ENCODE results near the gene EHD3.
A peak's percentile ranks its signal among the peaks of the same experiment; 100 is the strongest.

The EHD3 gene

GRCh38 chr2:31213601-31214443 is 20.1 kb upstream of the EHD3 start:
- no peak for DNase-seq

DNA sequence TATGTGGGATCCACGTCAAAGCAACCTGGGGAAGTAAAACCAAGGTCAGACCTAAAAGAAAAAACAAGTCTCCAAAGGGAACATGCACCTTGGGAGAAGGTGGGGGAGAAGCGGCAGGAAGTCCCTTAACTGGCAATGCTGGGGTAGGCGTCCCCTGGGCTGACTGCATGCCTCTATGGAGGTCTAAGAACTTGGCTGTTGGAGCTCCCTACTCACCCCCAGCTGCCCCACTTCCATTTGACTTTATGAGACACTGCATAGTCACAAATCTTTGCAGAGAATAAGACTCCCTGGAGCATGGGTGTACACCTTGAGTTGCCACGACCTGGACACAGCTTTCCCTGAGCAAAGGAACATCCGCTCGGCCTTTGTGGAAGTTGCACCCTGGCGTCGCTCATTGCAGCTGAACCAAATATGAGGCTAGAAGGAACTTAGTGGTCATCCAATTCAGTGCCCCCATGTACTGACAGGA is 19.5 kb upstream of the EHD3 start:
- DNase-seq = no peak

DNA sequence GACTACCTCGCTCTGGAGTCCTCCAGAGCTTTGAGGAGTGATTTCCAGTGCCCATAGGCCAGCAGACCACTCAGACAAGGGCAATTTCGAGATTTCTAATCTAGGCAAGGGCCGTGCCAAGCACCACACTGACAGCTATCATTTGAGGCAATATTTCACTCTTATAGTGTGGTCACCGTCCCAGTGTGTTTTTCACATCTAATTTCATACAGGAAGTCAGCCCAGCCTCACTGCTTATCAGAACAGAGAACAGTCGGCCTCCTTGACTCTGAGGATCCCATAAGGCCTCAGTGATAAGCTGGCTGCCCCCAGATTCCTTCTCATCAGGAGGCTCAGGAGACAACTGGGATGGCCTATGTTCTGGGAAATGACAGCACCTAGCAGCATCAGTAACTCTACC is 17.2 kb upstream of the EHD3 start:
- DNase-seq = no peak

GRCh38 chr2:31217465-31218200 is 16.3 kb upstream of the EHD3 start, which contains the start of gene CAPN14:
CAPN14 (minus strand) TSS chr2:31217515; CDS start chr2:31205447, 12,068 bp downstream.
- DNase-seq = no peak

- DNase-seq = peak in 1 of 2 donors; percentile 57
These were observed 14.6 kb upstream of the EHD3 start for GRCh38 chr2:31219131-31219969.

GRCh38 chr2:31221544-31221943 is 12.4 kb upstream of the EHD3 start:
- DNase-seq = no peak

DNA sequence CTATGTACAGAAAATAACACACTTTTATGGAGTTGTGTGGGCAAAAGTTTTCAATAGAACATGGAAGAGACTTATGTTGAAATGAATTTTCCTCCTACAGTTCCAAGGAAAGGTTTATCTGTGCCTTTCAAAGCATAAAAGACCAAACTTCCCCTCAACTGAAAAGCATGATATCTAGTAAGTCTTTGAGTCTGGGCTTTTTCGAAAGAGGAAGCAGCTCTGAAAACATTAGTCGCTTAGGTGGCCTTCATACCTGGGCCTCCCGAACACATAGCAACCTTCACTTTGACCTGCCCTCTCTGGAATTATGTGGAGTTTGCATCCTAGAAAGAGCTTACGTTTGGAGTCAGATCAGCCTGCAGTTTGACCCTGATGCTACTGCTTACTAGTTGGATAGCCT is 11.9 kb upstream of the EHD3 start:
- DNase-seq = no peak

- DNase-seq = no peak
These were observed 10.9 kb upstream of the EHD3 start for GRCh38 chr2:31223026-31223425.

- no peak for DNase-seq
These were observed 10.2 kb upstream of the EHD3 start for GRCh38 chr2:31223749-31224148.

DNA sequence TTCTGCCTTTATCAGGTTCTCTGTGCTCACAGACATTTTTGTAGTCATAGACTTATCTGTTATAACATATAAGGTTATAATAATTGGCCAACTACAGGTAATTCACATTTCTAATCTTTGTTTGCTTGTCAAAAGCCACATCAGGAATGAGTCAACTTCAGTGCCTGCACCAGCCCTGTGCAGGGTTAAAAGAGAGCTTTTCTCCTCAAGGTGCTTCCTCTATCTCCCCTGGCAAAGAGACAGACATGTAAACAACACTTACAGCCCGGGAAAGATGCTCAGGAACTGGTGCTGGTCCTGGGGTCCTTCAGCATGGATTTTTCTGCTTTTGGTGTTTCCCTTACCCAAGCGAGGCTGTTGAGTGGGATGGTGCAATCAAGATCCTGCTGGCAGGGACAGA is 7.7 kb upstream of the EHD3 start:
- DNase-seq = no peak

DNA sequence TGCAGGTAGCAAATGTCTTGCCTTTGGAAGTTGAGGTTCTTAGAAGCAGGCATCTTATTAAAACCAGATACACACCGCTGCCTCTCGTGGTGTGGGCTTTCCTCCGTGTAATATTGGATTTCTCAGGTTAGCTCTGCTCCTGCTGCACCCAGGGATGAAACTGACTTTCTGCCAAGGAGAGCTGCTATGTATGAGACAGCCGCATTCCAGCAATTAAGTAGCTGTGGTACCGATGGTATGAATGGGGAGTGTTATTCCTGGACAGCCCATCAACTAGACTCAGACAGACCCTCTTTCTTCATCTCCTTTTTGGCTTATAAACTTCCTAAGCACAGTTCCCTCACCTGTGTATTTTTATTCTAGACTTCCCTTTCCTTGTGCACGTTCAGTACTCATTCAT is 6.8 kb upstream of the EHD3 start:
- DNase-seq = no peak

- DNase-seq = no peak
These were observed 6.2 kb upstream of the EHD3 start for GRCh38 chr2:31227711-31228125.

- DNase-seq = no peak
These were observed 5.2 kb upstream of the EHD3 start for GRCh38 chr2:31228717-31229116.

- DNase-seq = no peak
These were observed 3.2 kb upstream of the EHD3 start for GRCh38 chr2:31230751-31231150.

GRCh38 chr2:31231571-31232302 is 2.2 kb upstream of the EHD3 start:
- DNase-seq = no peak

GRCh38 chr2:31232586-31232985 is 1.4 kb upstream of the EHD3 start:
- DNase-seq = no peak

DNA sequence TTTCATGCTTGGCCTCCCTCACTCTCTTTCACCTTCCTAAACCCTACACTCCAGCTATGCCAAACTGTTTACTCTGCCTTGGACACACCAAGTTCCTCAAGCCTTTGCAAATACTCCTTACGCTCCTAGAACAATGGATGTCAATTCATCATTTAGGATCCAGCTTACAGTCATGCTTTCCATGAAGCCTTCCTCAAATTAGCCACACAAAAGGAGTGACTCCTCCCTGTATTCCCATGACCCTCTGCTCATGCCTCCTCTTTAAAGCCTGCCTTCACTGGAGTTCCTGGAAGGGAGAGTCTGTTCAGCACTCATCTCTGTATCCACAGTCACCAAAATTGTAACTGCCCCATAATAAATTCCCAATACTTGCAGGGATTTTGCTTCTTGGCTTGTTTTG is 721 bp upstream of the EHD3 start:
- no peak for DNase-seq

- no peak for DNase-seq
These were observed 941 bp downstream of the EHD3 start for GRCh38 chr2:31234683-31235503.

DNA sequence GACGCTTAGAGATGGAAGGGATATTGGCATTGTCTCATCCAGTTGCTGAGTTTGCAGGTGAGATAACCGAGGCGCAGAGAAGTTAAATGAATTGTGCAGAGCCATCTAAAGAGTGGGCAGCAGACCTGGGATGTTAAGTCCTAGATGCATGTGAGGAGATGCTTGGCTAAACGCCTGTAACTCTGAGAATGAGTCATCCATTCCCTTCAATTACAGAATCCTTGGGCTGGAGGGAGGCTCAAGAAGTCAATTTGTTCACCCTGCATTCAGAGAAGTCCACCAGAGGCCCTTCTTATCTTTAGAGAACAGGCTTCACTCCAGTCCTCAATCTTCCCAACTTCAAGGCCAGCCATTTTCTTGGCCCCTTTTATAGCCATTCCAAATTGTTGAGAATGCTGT is 1.6 kb downstream of the EHD3 start:
- no peak for DNase-seq

GRCh38 chr2:31236433-31237205 is 2.7 kb downstream of the EHD3 start:
- no peak for DNase-seq
